ENCODE results near the gene PTPRN2.
A peak's percentile ranks its signal among the peaks of the same experiment; 100 is the strongest.
"Not testable (repeated sequence)": the region's sequence is repeated elsewhere in the genome, so short reads cannot be mapped to it uniquely, and the experiment has no call there.

Gene PTPRN2

GRCh38 chr7:158443688-158444483, 143.7 kb downstream of the PTPRN2 start:
- DNase-seq (ENCODE audit: low read depth) = no peak

GRCh38 chr7:158443014-158443687, 144.5 kb downstream of the PTPRN2 start:
- DNase-seq (ENCODE audit: low read depth) = no peak

- DNase-seq (ENCODE audit: low read depth) = peak; percentile 4
Measured at GRCh38 chr7:158442260-158442659, 145.4 kb downstream of the PTPRN2 start.

- no peak for DNase-seq (ENCODE audit: low read depth)
Measured at GRCh38 chr7:158439035-158439434, 148.6 kb downstream of the PTPRN2 start.

- peak; percentile 61 for DNase-seq (ENCODE audit: low read depth)
Measured at GRCh38 chr7:158432369-158433341, 155.0 kb downstream of the PTPRN2 start.

GRCh38 chr7:158431941-158432347, 155.7 kb downstream of the PTPRN2 start:
- DNase-seq (ENCODE audit: low read depth) = peak; percentile 92

GRCh38 chr7:158431055-158431940, 156.3 kb downstream of the PTPRN2 start:
- no peak for DNase-seq (ENCODE audit: low read depth)

- no peak for DNase-seq (ENCODE audit: low read depth)
Measured at GRCh38 chr7:158430308-158431034, 157.2 kb downstream of the PTPRN2 start.

- DNase-seq (ENCODE audit: low read depth) = no peak
Measured at GRCh38 chr7:158428837-158429753, 158.5 kb downstream of the PTPRN2 start.

GRCh38 chr7:158428131-158428836, 159.3 kb downstream of the PTPRN2 start:
- no peak for DNase-seq (ENCODE audit: low read depth)

GRCh38 chr7:158425676-158426075, 161.9 kb downstream of the PTPRN2 start:
- not testable (repeated sequence) for DNase-seq (ENCODE audit: low read depth)

- no peak for DNase-seq (ENCODE audit: low read depth)
Measured at GRCh38 chr7:158424531-158424930, 163.1 kb downstream of the PTPRN2 start.

GRCh38 chr7:158424011-158424410, 163.6 kb downstream of the PTPRN2 start:
- no peak for DNase-seq (ENCODE audit: low read depth)

GRCh38 chr7:158422887-158423560, 164.6 kb downstream of the PTPRN2 start:
- no peak for DNase-seq (ENCODE audit: low read depth)

GRCh38 chr7:158422196-158422886, 165.3 kb downstream of the PTPRN2 start:
- no peak for DNase-seq (ENCODE audit: low read depth)

- DNase-seq (ENCODE audit: low read depth) = no peak
Measured at GRCh38 chr7:158421361-158421760, 166.3 kb downstream of the PTPRN2 start.

- no peak for DNase-seq (ENCODE audit: low read depth)
Measured at GRCh38 chr7:158420591-158421340, 166.9 kb downstream of the PTPRN2 start.
